ENCODE measurements around the gene ZFYVE28. TPM values are rescaled to one million over a fixed set of nuclear protein-coding genes. Genes with fewer than 3 reads are reported as not detected.

Gene ZFYVE28
- total RNA-seq, 1 donor from 2014 or later: 5.9 TPM

GRCh38 chr4:2412534-2412884 is 5.9 kb downstream of the ZFYVE28 start:
- no peak for DNase-seq
- POLR2A ChIA-PET: interaction anchor here (0.6 to 2.7 kb wide), 6 partner anchors 20 to 551 kb away, joined by 3 to 22 read pairs (median 9); partner anchors contain the start of genes GRK4, HAUS3, MXD4 and NOP14
- no peaks in the 10 kb centered on the region for H3K9me3 Mint-ChIP-seq
- CTCF ChIA-PET: interaction anchor here (0.8 to 2.1 kb wide), 4 partner anchors 29 to 192 kb away, joined by 3 to 8 read pairs (median 6); partner anchors contain the start of genes HAUS3 and POLN
- no peak for TF ChIP-seq CTCF (IDR thresholded peaks at IDR 0.05)
- peak overlapping the region; percentile 81 for H3K4me3 Mint-ChIP-seq
- intact Hi-C loops (cut with micrococcal nuclease): loop anchor here (2.0 to 10.0 kb wide), 3 partner anchors 22 to 522 kb away; partner anchors contain the start of gene NELFA
- H3K27ac Mint-ChIP-seq: peak overlapping the region; percentile 73
- peaks cover 13% of the 10 kb centered on the region for H3K27me3 Mint-ChIP-seq
- peaks cover 33% of the 10 kb centered on the region for H3K4me1 Mint-ChIP-seq
- ATAC-seq (ENCODE audit: low read depth): peak; percentile 7
- no peaks in the 10 kb centered on the region for H3K36me3 Mint-ChIP-seq (ENCODE audit: low read depth)

GRCh38 chr4:2411786-2412510 is 6.5 kb downstream of the ZFYVE28 start:
- ChIA-PET POLR2A (interaction anchor here (0.6 to 2.7 kb wide), 6 partner anchors 19 to 551 kb away, joined by 3 to 22 read pairs (median 9); partner anchors contain the start of genes GRK4, HAUS3, MXD4 and NOP14), CTCF (interaction anchor here (0.8 to 2.1 kb wide), 4 partner anchors 30 to 191 kb away, joined by 3 to 8 read pairs (median 6); partner anchors contain the start of genes HAUS3 and POLN)
- Mint-ChIP-seq H3K27ac (peak overlapping the region; percentile 73), H3K9me3 (no peaks in the 10 kb centered on the region), H3K4me3 (peak overlapping the region; percentile 81), H3K36me3 (ENCODE audit: low read depth) (no peaks in the 10 kb centered on the region), H3K4me1 (peaks cover 30% of the 10 kb centered on the region), H3K27me3 (peaks cover 13% of the 10 kb centered on the region)
- ATAC-seq (ENCODE audit: low read depth) (no peak), DNase-seq (no peak)
- intact Hi-C loops (cut with micrococcal nuclease): loop anchor here (2.0 to 10.0 kb wide), 3 partner anchors 21 to 523 kb away; partner anchors contain the start of gene NELFA
- TF ChIP-seq CTCF (IDR thresholded peaks at IDR 0.05): no peak

GRCh38 chr4:2409381-2409783 is 9.1 kb downstream of the ZFYVE28 start:
- no peak overlapping the region for H3K27ac Mint-ChIP-seq
- no peak for ATAC-seq (ENCODE audit: low read depth)

GRCh38 chr4:2408976-2409375 is 9.5 kb downstream of the ZFYVE28 start:
- no peak for DNase-seq
- ATAC-seq (ENCODE audit: low read depth): no peak
- CTCF ChIA-PET: no interaction called here
- Mint-ChIP-seq H3K4me3 (no peak overlapping the region), H3K27me3 (peaks cover 10% of the 10 kb centered on the region), H3K4me1 (peaks cover 22% of the 10 kb centered on the region), H3K27ac (no peak overlapping the region), H3K36me3 (ENCODE audit: low read depth) (no peaks in the 10 kb centered on the region), H3K9me3 (no peaks in the 10 kb centered on the region)
- POLR2A ChIA-PET: no interaction called here
- intact Hi-C loops (cut with micrococcal nuclease): no loop called here
- TF ChIP-seq CTCF (IDR thresholded peaks at IDR 0.05): no peak

More at GRCh38 chr4:2409381-2409783, 9.1 kb downstream of the ZFYVE28 start:
- no peak for DNase-seq
- peaks cover 22% of the 10 kb centered on the region for H3K4me1 Mint-ChIP-seq
- no peaks in the 10 kb centered on the region for H3K36me3 Mint-ChIP-seq (ENCODE audit: low read depth)
- H3K4me3 Mint-ChIP-seq: no peak overlapping the region
- intact Hi-C loops (cut with micrococcal nuclease): no loop called here
- peaks cover 10% of the 10 kb centered on the region for H3K27me3 Mint-ChIP-seq
- POLR2A ChIA-PET: no interaction called here
- H3K9me3 Mint-ChIP-seq: no peaks in the 10 kb centered on the region
- CTCF ChIA-PET: no interaction called here
- TF ChIP-seq CTCF (IDR thresholded peaks at IDR 0.05): no peak

GRCh38 chr4:2408401-2408958 is 10.0 kb downstream of the ZFYVE28 start:
- intact Hi-C loops (cut with micrococcal nuclease): no loop called here
- DNase-seq (no peak), ATAC-seq (ENCODE audit: low read depth) (no peak)
- Mint-ChIP-seq H3K36me3 (ENCODE audit: low read depth) (no peaks in the 10 kb centered on the region), H3K4me3 (no peak overlapping the region), H3K9me3 (no peaks in the 10 kb centered on the region), H3K4me1 (peaks cover 18% of the 10 kb centered on the region), H3K27ac (no peak overlapping the region), H3K27me3 (peaks cover 10% of the 10 kb centered on the region)
- POLR2A ChIA-PET: no interaction called here
- TF ChIP-seq CTCF (IDR thresholded peaks at IDR 0.05): no peak
- CTCF ChIA-PET: no interaction called here

Measured in activated B cell treated with CpG ODN at 0.5 μM for 24 hours (primary cell).